GM23338 (cell line): ENCODE data around the gene HMGCLL1. TPM values are rescaled to one million over a fixed set of nuclear protein-coding genes. Genes with fewer than 3 reads are reported as not detected.

Experiments used
- ATAC-seq: fragments of 200-7000 bp; cut with Tn5 transposase; 3 replicates; pipeline ENCODE4 v1.9.1; 2020
- DNase-seq: peaks from one replicate; pipeline ENCODE4 v3.0.0-alpha.2; 2015; ENCODE audit warnings: low spot score
- H2AFZ ChIP-seq: fragments of 200-600 bp; sonication (generic); 2 replicates; pipeline ENCODE4 v1.8.0; 2016; ENCODE audit warnings: antibody characterized with exemption, mild to moderate bottlenecking, moderate library complexity
- H3F3A ChIP-seq: fragments of 200-600 bp; sonication (generic); replicated peaks from 2 replicates; pipeline ENCODE4 v1.8.0; 2017; ENCODE audit warnings: antibody characterized with exemption, mixed run types, low read depth
- H3K27ac ChIP-seq: fragments of 200-600 bp; sonication (generic); 2 replicates; pipeline ENCODE4 v1.6.1; 2016; ENCODE audit warnings: low read depth
- H3K27me3 ChIP-seq: fragments of 200-600 bp; sonication (generic); 2 replicates; pipeline ENCODE4 v1.8.0; 2016; ENCODE audit warnings: mild to moderate bottlenecking, mixed run types, moderate library complexity; ENCODE audit not compliant: insufficient read depth
- H3K36me3 ChIP-seq: fragments of 200-600 bp; sonication (generic); 2 replicates; pipeline ENCODE4 v1.8.0; 2016; ENCODE audit warnings: mild to moderate bottlenecking; ENCODE audit not compliant: insufficient read depth
- H3K4me1 ChIP-seq: fragments of 200-600 bp; sonication (generic); 2 replicates; pipeline ENCODE4 v1.8.0; 2016; ENCODE audit warnings: mild to moderate bottlenecking, moderate library complexity; ENCODE audit not compliant: insufficient read depth
- H3K4me2 ChIP-seq: fragments of 200-600 bp; sonication (generic); 2 replicates; pipeline ENCODE4 v1.7.1; 2017; ENCODE audit warnings: mixed run types
- H3K4me3 ChIP-seq: fragments of 200-600 bp; sonication (generic); 2 replicates; pipeline ENCODE4 v1.6.1; 2016; ENCODE audit warnings: mixed run types
- H3K79me2 ChIP-seq: fragments of 200-600 bp; sonication (generic); replicated peaks from 2 replicates; pipeline ENCODE4 v1.8.0; 2017; ENCODE audit warnings: mild to moderate bottlenecking; ENCODE audit not compliant: insufficient read depth
- H3K9me2 ChIP-seq: fragments of 200-600 bp; sonication (generic); 2 replicates; pipeline ENCODE4 v1.8.0; 2017; ENCODE audit not compliant: insufficient read depth
- H4K20me1 ChIP-seq: fragments of 200-600 bp; sonication (generic); replicated peaks from 2 replicates; pipeline ENCODE4 v1.8.0; 2017; ENCODE audit warnings: mild to moderate bottlenecking; ENCODE audit not compliant: insufficient read depth
- H3K27ac Mint-ChIP-seq: 2 replicates; pipeline ENCODE4 v1.8.0; 2020; ENCODE audit warnings: inconsistent platforms, mild to moderate bottlenecking, moderate library complexity, mixed read lengths
- H3K27me3 Mint-ChIP-seq: 3 replicates; pipeline ENCODE4 v1.8.0; 2022; ENCODE audit warnings: low read depth, mild to moderate bottlenecking, moderate library complexity, mixed read lengths, inconsistent platforms; ENCODE audit not compliant: insufficient read depth, poor library complexity
- H3K36me3 Mint-ChIP-seq: 3 replicates; pipeline ENCODE4 v1.8.0; 2021; ENCODE audit warnings: low read depth, mild to moderate bottlenecking, inconsistent platforms, moderate library complexity, mixed read lengths
- H3K4me1 Mint-ChIP-seq: 3 replicates; pipeline ENCODE4 v1.8.0; 2020; ENCODE audit warnings: mild to moderate bottlenecking, inconsistent platforms, mixed read lengths
- H3K4me3 Mint-ChIP-seq: 3 replicates; pipeline ENCODE4 v1.8.0; 2021; ENCODE audit warnings: moderate library complexity, mild to moderate bottlenecking, inconsistent platforms, mixed read lengths
- H3K9me3 Mint-ChIP-seq: 3 replicates; pipeline ENCODE4 v1.8.0; 2020; ENCODE audit warnings: moderate library complexity, mild to moderate bottlenecking, inconsistent platforms, mixed read lengths
- CREB1 ChIP-seq: fragments of 250-450 bp; sonication (Bioruptor Pico); IDR thresholded peaks from 2 replicates; pipeline ENCODE4 v1.5.0; 2020; ENCODE audit warnings: low read depth, mild to moderate bottlenecking, moderate library complexity
- EZH2 ChIP-seq: fragments of 200-600 bp; sonication (generic); IDR thresholded peaks from one replicate; pipeline ENCODE4 v1.8.0; 2017; ENCODE audit warnings: antibody characterized with exemption, mild to moderate bottlenecking, low read depth; ENCODE audit not compliant: unreplicated experiment
- EZH2phosphoT487 ChIP-seq: fragments of 200-600 bp; sonication (generic); IDR thresholded peaks from one replicate; pipeline ENCODE4 v1.8.1; 2018; ENCODE audit warnings: antibody characterized with exemption; ENCODE audit not compliant: unreplicated experiment
- JUNB ChIP-seq: IDR thresholded peaks from one replicate; pipeline ENCODE4 v1.6.1; 2016; ENCODE audit warnings: antibody characterized with exemption; ENCODE audit not compliant: unreplicated experiment
- NANOG ChIP-seq: IDR thresholded peaks from 2 replicates; pipeline ENCODE4 v1.6.1; 2016; ENCODE audit warnings: antibody characterized with exemption, borderline replicate concordance
- POLR2AphosphoS5 ChIP-seq: IDR thresholded peaks from 2 replicates; pipeline ENCODE4 v1.6.1; 2016; ENCODE audit warnings: antibody characterized with exemption, low read depth
- STAT1 ChIP-seq: IDR thresholded peaks from one replicate; pipeline ENCODE4 v1.6.1; 2016; ENCODE audit warnings: antibody characterized with exemption; ENCODE audit not compliant: unreplicated experiment
- ZNF114 ChIP-seq: fragments of 250-450 bp; sonication (Bioruptor Pico); IDR thresholded peaks from 2 replicates; pipeline ENCODE4 v1.5.0; 2020; ENCODE audit warnings: mild to moderate bottlenecking, moderate library complexity
- ZNF331 ChIP-seq: fragments of 250-450 bp; sonication (Bioruptor Pico); IDR thresholded peaks from 2 replicates; pipeline ENCODE4 v1.5.0; 2020; ENCODE audit warnings: low read depth, mild to moderate bottlenecking, moderate library complexity
- polyA plus RNA-seq: library from polyadenylated mRNA; unstranded; fragments of >200 nt; fragmentation: Nextera tagmentation; extraction: Ambion mirVana; gene quantifications from 2 replicates; pipeline ENCODE4 v1.2.1, GENCODE V29; 2016
- total RNA-seq: library from RNA; depleted of rRNA; stranded (reverse); fragments of >200 nt; shearing (Covaris generic); gene quantifications from 2 replicates; pipeline ENCODE4 v1.2.3, GENCODE V29; 2014
- TF ChIP-seq, protein P1 (sequence below): fragments of 250-450 bp; sonication (Bioruptor Pico); IDR thresholded peaks from 2 replicates; pipeline ENCODE4 v1.5.0; 2020; ENCODE audit warnings: mild to moderate bottlenecking, moderate library complexity
- TF ChIP-seq, protein P2 (sequence below): IDR thresholded peaks from 2 replicates; pipeline ENCODE4 v1.6.1; 2016; ENCODE audit warnings: antibody characterized with exemption
- TF ChIP-seq, protein P3 (sequence below): IDR thresholded peaks from one replicate; pipeline ENCODE4 v1.6.1; 2018; ENCODE audit warnings: antibody characterized with exemption; ENCODE audit not compliant: unreplicated experiment
- TF ChIP-seq, protein P4 (sequence below), 2 experiments: fragments of 200-600 bp in 1 of 2; sonication (generic) in 1 of 2; conservative IDR thresholded peaks; 2 replicates each; pipeline versions ENCODE4 v1.5.1 to v1.6.1; 2016 to 2017; ENCODE audit warnings: antibody characterized with exemption in 2 of 2, low read depth in 2 of 2, mild to moderate bottlenecking in 2 of 2, moderate library complexity in 1 of 2

Gene HMGCLL1
- total and polyA plus RNA-seq, 2 experiments from 2014 or later: 0.24 TPM; not detected in 1

DNA sequence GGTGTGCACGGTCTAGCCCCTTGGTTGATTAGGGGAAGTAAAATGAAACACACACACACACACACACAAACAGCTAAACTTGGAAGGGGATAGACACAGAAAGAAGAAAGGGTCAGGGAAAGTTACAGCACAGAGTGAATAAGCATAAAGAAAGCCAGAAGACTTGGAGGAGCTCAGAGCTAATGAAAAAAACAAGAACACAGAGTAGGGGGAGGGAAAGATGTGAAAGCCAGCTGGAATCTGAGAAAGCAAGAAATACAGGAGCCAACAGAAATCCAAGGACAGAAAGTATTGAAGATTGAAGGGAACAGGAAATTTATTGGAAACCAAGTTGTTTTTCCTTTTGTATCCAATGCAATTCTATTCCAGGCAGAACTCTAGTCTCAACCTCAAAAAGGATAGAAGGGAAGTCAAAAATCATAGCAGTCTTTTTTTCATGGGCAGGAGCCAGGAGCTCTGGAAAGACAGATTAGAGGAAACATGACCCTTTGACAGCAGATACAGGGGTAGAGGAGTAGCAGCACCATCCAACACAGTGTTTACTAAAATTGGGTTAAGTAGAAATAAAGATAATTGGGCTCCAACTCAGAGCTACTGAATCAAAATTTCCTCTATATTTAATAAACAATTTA, 10.1 kb downstream of the HMGCLL1 start:
- Histone ChIP-seq H3K79me2 (no peaks in the 10 kb centered on the region), H2AFZ (peak overlapping the region; percentile 61; the same call in 1 of the 2 replicates), H3K4me2 (no peak overlapping the region), H3F3A (no peaks in the 10 kb centered on the region), H4K20me1 (no peaks in the 10 kb centered on the region), H3K4me1 (no peaks in the 10 kb centered on the region), H3K36me3 (no peaks in the 10 kb centered on the region), H3K27ac (no peak overlapping the region), H3K9me2 (no peaks in the 10 kb centered on the region; the same call in 1 of the 2 replicates), H3K4me3 (no peak overlapping the region), H3K27me3 (no peaks in the 10 kb centered on the region)
- Mint-ChIP-seq H3K27ac (0 out of 2 replicates have a peak overlapping the region, but pooled peaks have one; percentile 1), H3K4me3 (no peak overlapping the region), H3K9me3 (peaks cover 9% of the 10 kb centered on the region), H3K27me3 (no peaks in the 10 kb centered on the region), H3K4me1 (peaks cover 5% of the 10 kb centered on the region; the same call in 2 of the 3 replicates), H3K36me3 (peaks cover 3% of the 10 kb centered on the region; the same call in 2 of the 3 replicates)
- TF ChIP-seq, protein P1, sequence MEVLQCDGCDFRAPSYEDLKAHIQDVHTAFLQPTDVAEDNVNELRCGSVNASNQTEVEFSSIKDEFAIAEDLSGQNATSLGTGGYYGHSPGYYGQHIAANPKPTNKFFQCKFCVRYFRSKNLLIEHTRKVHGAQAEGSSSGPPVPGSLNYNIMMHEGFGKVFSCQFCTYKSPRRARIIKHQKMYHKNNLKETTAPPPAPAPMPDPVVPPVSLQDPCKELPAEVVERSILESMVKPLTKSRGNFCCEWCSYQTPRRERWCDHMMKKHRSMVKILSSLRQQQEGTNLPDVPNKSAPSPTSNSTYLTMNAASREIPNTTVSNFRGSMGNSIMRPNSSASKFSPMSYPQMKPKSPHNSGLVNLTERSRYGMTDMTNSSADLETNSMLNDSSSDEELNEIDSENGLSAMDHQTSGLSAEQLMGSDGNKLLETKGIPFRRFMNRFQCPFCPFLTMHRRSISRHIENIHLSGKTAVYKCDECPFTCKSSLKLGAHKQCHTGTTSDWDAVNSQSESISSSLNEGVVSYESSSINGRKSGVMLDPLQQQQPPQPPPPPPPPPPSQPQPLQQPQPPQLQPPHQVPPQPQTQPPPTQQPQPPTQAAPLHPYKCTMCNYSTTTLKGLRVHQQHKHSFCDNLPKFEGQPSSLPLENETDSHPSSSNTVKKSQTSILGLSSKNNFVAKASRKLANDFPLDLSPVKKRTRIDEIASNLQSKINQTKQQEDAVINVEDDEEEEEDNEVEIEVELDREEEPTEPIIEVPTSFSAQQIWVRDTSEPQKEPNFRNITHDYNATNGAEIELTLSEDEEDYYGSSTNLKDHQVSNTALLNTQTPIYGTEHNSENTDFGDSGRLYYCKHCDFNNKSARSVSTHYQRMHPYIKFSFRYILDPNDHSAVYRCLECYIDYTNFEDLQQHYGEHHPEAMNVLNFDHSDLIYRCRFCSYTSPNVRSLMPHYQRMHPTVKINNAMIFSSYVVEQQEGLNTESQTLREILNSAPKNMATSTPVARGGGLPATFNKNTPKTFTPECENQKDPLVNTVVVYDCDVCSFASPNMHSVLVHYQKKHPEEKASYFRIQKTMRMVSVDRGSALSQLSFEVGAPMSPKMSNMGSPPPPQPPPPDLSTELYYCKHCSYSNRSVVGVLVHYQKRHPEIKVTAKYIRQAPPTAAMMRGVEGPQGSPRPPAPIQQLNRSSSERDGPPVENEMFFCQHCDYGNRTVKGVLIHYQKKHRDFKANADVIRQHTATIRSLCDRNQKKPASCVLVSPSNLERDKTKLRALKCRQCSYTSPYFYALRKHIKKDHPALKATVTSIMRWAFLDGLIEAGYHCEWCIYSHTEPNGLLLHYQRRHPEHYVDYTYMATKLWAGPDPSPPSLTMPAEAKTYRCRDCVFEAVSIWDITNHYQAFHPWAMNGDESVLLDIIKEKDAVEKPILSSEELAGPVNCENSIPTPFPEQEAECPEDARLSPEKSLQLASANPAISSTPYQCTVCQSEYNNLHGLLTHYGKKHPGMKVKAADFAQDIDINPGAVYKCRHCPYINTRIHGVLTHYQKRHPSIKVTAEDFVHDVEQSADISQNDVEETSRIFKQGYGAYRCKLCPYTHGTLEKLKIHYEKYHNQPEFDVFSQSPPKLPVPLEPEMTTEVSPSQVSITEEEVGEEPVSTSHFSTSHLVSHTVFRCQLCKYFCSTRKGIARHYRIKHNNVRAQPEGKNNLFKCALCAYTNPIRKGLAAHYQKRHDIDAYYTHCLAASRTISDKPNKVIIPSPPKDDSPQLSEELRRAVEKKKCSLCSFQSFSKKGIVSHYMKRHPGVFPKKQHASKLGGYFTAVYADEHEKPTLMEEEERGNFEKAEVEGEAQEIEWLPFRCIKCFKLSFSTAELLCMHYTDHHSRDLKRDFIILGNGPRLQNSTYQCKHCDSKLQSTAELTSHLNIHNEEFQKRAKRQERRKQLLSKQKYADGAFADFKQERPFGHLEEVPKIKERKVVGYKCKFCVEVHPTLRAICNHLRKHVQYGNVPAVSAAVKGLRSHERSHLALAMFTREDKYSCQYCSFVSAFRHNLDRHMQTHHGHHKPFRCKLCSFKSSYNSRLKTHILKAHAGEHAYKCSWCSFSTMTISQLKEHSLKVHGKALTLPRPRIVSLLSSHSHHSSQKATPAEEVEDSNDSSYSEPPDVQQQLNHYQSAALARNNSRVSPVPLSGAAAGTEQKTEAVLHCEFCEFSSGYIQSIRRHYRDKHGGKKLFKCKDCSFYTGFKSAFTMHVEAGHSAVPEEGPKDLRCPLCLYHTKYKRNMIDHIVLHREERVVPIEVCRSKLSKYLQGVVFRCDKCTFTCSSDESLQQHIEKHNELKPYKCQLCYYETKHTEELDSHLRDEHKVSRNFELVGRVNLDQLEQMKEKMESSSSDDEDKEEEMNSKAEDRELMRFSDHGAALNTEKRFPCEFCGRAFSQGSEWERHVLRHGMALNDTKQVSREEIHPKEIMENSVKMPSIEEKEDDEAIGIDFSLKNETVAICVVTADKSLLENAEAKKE (CRISPR knock-in tag): no peak
- TF ChIP-seq, protein P2, sequence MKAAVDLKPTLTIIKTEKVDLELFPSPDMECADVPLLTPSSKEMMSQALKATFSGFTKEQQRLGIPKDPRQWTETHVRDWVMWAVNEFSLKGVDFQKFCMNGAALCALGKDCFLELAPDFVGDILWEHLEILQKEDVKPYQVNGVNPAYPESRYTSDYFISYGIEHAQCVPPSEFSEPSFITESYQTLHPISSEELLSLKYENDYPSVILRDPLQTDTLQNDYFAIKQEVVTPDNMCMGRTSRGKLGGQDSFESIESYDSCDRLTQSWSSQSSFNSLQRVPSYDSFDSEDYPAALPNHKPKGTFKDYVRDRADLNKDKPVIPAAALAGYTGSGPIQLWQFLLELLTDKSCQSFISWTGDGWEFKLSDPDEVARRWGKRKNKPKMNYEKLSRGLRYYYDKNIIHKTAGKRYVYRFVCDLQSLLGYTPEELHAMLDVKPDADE: no peak
- TF ChIP-seq NANOG (no peak), EZH2phosphoT487 (no peak), STAT1 (no peak), EZH2 (no peak), POLR2AphosphoS5 (no peak), ZNF331 (no peak), CREB1 (CRISPR knock-in tag) (no peak), JUNB (no peak), ZNF114 (CRISPR knock-in tag) (no peak)
- TF ChIP-seq, protein P3, sequence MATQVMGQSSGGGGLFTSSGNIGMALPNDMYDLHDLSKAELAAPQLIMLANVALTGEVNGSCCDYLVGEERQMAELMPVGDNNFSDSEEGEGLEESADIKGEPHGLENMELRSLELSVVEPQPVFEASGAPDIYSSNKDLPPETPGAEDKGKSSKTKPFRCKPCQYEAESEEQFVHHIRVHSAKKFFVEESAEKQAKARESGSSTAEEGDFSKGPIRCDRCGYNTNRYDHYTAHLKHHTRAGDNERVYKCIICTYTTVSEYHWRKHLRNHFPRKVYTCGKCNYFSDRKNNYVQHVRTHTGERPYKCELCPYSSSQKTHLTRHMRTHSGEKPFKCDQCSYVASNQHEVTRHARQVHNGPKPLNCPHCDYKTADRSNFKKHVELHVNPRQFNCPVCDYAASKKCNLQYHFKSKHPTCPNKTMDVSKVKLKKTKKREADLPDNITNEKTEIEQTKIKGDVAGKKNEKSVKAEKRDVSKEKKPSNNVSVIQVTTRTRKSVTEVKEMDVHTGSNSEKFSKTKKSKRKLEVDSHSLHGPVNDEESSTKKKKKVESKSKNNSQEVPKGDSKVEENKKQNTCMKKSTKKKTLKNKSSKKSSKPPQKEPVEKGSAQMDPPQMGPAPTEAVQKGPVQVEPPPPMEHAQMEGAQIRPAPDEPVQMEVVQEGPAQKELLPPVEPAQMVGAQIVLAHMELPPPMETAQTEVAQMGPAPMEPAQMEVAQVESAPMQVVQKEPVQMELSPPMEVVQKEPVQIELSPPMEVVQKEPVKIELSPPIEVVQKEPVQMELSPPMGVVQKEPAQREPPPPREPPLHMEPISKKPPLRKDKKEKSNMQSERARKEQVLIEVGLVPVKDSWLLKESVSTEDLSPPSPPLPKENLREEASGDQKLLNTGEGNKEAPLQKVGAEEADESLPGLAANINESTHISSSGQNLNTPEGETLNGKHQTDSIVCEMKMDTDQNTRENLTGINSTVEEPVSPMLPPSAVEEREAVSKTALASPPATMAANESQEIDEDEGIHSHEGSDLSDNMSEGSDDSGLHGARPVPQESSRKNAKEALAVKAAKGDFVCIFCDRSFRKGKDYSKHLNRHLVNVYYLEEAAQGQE: no peak
- TF ChIP-seq, protein P4, sequence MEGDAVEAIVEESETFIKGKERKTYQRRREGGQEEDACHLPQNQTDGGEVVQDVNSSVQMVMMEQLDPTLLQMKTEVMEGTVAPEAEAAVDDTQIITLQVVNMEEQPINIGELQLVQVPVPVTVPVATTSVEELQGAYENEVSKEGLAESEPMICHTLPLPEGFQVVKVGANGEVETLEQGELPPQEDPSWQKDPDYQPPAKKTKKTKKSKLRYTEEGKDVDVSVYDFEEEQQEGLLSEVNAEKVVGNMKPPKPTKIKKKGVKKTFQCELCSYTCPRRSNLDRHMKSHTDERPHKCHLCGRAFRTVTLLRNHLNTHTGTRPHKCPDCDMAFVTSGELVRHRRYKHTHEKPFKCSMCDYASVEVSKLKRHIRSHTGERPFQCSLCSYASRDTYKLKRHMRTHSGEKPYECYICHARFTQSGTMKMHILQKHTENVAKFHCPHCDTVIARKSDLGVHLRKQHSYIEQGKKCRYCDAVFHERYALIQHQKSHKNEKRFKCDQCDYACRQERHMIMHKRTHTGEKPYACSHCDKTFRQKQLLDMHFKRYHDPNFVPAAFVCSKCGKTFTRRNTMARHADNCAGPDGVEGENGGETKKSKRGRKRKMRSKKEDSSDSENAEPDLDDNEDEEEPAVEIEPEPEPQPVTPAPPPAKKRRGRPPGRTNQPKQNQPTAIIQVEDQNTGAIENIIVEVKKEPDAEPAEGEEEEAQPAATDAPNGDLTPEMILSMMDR (conservative IDR thresholded peaks at IDR 0.05; ENCODE audit: low read depth in 2 of 2): no peak
- DNase-seq (no peak), ATAC-seq (no peak)
